VCaP (cell line): ENCODE data around the gene PWWP2B.
A peak's percentile ranks its signal among the peaks of the same experiment; 100 is the strongest.
"Not testable (repeated sequence)": the region's sequence is repeated elsewhere in the genome, so short reads cannot be mapped to it uniquely, and the experiment has no call there.

Experiments
- H3K27ac ChIP-seq: fragments of 450-650 bp; 2 replicates; pipeline ENCODE4 v1.5.1; 2017
- TF ChIP-seq, protein P1 (sequence below): fragments of 450-650 bp; conservative IDR thresholded peaks from 2 replicates; pipeline ENCODE4 v1.5.1; 2017; ENCODE audit warnings: mild to moderate bottlenecking, moderate library complexity

The PWWP2B gene

DNA sequence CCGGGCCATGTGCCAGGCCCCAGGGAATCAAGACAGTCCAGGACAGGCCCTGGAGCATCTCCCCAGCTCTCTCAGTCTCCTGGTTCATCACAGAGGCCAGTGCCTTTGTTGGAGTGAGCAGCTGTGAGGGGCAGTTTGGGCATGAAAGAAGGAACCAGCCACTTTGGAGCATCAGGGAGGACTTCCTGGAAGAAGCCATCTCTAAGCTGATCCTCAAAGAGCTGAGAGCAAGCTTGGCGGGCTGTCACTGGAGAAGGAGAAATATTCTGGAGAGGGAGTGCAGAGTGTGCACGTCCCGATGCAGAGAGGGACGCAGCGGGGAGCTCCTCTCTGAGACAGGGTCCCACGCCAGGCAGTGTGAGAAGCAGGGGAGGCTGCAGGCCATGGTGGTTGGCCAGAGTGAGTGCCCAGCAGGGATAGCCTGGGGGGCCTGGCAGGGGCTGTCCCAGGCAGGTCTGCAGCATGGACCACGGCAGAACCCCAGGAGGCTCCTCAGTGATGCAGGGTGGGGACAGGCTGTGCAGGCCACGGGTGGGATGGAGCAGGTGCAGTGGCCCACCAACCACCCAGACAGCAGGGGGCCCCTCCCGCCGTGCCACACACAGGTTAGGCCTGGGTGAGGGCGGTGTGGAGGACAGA, 34.7 kb downstream of the PWWP2B start:
- H3K27ac ChIP-seq: no peak overlapping the region
- TF ChIP-seq, protein P1, sequence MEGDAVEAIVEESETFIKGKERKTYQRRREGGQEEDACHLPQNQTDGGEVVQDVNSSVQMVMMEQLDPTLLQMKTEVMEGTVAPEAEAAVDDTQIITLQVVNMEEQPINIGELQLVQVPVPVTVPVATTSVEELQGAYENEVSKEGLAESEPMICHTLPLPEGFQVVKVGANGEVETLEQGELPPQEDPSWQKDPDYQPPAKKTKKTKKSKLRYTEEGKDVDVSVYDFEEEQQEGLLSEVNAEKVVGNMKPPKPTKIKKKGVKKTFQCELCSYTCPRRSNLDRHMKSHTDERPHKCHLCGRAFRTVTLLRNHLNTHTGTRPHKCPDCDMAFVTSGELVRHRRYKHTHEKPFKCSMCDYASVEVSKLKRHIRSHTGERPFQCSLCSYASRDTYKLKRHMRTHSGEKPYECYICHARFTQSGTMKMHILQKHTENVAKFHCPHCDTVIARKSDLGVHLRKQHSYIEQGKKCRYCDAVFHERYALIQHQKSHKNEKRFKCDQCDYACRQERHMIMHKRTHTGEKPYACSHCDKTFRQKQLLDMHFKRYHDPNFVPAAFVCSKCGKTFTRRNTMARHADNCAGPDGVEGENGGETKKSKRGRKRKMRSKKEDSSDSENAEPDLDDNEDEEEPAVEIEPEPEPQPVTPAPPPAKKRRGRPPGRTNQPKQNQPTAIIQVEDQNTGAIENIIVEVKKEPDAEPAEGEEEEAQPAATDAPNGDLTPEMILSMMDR: no peak

DNA sequence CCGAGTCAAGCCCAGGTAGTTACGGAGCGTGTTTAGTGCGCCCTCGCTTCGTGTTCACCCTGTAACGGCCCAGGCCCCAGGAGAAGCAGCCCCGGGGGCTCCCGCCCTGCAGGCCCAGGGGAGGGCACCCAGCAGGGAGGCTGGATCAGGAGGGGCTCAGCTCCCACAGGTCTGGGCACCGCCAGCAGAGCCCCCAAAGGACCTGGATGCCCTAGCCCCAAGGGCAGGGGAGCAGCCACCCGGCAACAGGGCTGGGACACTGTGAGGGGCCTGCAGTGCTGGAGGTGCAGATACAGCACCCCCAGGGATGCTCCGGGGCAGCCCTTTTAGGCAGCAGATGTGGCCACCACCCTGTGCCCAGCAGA, 35.2 kb downstream of the PWWP2B start:
- H3K27ac ChIP-seq: no peak overlapping the region

DNA sequence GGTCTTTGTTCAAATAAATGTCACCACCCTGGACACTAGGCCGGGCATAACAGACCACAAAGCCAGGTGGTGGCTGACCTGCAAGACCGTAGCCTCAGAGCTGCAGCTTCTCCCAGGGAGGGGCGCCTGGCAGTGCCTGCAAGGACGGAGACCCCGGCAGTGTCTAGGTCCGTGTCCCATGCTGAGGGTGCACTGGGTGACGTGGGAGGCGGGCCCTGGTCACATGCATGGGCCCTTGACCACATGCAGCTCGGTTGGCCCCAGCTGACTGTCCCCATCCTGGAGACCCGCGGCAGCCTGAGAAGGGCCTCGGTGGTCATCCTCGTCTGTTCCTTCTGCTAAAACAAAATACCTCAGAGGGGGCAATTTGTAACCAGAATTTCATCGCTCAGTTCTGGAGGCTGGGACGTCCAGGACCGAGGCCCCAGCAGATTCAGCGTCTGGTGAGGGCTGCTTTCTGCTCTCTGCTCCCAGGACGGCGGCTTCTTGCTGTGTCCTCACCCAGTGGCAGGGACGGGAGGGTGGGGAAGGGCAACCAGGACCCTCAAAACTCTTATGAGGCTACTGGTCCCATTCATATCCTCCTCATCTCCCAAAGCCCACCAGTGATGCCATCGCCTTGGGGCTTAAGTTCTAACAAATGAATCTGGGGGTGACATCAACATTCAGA, 36.8 kb downstream of the PWWP2B start:
- TF ChIP-seq, protein P1: no peak
- H3K27ac ChIP-seq: 0 out of 2 replicates have a peak overlapping the region, but pooled peaks have one; percentile 8

More for the DNA sequence above, 35.2 kb downstream of the PWWP2B start:
- TF ChIP-seq, protein P1: no peak

DNA sequence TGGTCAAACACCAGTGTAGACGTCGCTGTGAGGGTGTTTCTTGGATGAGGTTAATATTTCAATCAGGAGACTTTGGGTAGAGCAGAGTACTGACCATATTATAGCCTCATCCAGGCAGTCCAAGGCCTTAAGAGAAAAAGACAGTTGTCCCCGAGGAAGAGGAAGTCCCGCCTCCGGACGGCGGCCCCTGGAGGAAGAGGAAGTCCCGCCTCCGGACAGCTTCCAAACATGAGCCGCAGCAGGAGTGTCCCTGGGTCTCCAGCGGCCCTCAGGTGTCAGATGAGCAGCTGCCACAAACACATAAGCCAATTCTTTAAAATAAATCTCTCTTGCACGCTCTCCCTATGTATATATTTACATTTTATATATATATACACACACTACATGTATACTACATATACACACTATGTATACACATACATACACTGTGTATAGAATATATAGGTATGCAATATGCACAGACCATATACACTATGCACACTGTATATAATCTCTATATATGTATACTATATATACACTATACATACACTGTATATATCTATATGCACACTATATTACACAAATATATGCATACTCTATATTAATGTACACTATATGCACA, 37.5 kb downstream of the PWWP2B start:
- TF ChIP-seq, protein P1: no peak
- 0 out of 2 replicates have a peak overlapping the region, but pooled peaks have one; percentile 8 for H3K27ac ChIP-seq

DNA sequence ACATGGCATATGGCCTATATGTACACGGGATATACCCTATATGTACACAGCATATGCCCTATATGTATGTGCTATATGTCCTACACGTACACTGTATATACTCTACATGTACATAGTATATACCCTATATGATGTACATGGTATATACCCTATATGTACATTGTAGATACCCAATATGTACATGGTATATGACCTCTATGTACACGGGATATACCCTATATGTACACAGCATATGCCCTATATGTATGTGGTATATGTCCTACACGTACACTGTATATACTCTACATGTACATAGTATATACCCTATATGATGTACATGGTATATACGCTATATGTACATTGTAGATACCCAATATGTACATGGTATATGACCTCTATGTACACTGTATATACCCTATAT, 38.3 kb downstream of the PWWP2B start:
- not testable (repeated sequence) for H3K27ac ChIP-seq

DNA sequence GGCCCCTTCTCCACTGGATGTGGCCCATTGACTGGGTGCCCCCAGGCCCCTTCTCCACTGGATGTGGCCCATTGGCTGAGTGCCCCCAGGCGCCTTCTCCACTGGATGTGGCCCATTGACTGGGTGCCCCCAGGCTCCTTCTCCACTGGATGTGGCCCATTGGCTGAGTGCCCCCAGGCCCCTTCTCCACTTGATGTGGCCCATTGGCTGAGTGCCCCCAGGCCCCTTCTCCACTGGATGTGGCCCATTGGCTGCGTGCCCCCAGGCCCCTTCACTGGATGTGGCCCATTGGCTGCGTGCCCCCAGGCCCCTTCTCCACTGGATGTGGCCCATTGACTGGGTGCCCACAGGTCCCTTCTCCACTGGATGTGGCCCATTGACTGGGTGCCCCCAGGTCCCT, 39.1 kb downstream of the PWWP2B start:
- H3K27ac ChIP-seq: not testable (repeated sequence)

DNA sequence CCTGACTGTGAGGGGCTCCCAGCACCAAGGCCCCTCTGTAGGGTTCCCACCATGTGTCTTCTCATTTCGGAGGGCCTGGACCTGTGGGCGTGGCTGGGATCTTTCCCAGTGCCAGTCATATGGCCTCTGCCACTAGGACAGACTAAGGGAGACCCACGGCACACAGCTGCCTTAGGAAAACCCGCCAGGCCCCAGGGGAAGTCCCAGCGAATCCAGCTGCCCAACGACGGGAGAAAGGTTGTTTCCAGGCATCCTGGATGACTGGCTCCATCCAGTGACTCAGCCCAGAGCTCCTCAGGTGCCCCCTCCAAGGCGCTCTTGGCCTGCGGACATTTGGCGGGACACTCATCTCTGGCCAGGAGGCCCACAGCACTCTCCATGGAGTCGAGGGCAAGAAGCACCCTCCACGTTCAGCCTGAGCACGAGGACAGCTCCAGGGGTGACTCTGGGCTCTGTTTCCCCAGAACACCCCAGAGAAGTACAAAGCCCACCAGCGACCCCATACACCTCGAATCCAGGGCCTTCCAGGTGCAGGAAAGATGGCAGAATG, 39.9 kb downstream of the PWWP2B start:
- H3K27ac ChIP-seq: no peak overlapping the region
- TF ChIP-seq, protein P1: no peak

DNA sequence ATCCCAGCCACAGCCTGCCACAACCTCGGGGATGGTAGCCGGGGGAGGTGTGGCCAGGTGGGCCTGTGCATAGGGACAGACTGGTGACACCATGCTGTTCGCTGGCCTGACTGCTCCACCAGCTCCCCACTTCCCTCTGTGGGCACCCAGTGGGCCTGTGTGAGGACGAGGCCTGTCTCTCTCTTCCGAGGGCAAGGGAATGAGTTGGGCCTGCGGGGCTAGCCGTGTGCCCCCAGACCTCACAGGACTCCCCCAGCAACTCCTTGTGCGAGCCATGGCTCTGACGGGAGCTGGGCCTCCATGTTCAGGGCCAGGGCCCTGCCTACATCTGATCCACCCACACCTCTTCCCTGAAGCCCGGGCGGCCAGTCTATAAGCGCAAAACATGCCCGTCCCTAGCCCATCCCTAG, 40.5 kb downstream of the PWWP2B start:
- TF ChIP-seq, protein P1: no peak
- no peak overlapping the region for H3K27ac ChIP-seq
